ENCODE data around the gene FAP.

The FAP gene

GRCh38 chr2:162232027-162232426 is 11.2 kb downstream of the FAP start:
- Histone ChIP-seq H3K4me1 (peaks cover 0 to 7% (median 0%) of the 10 kb centered on the region in 10 experiments; a peak in 2 of 20 replicates), H4K20me1 (no peaks in the 10 kb centered on the region), H3K9ac (no peak overlapping the region), H3K36me3 (no peaks in the 10 kb centered on the region), H3K4me2 (no peak overlapping the region), H3K27ac (no peak overlapping the region), H3K9me3 (replicated peaks in 1 of 11) (peaks cover 0 to 12% (median 6%) of the 10 kb centered on the region in 11 experiments; a peak in 11 of 22 replicates), H3K4me3 (no peak overlapping the region), H3K27me3 (no peaks in the 10 kb centered on the region)
- TF ChIP-seq Cebpa-rat (IDR thresholded peaks at IDR 0.05), result no peak

DNA sequence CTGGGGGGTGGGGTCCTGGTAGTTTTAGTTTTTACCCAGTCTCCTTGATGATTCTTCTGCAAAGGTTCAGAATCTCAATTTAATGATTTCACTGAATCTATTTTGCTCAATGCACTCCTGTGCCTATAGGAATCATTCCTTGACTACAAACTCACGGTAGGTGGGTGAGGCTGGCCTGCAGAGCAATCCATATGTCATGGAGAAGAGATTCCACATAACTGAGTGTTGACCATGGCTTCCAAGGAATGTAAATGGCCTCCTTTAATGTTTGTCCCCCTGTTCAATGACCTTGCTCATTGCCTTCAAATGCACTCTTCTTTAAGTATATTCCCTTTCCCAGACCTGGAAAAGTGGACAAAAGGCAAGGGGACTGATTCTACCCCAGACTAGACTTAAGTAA is 12.5 kb downstream of the FAP start:
- no peak for TF ChIP-seq Cebpa-rat (IDR thresholded peaks at IDR 0.05)
- no peak overlapping the region for H3K27ac ChIP-seq

DNA sequence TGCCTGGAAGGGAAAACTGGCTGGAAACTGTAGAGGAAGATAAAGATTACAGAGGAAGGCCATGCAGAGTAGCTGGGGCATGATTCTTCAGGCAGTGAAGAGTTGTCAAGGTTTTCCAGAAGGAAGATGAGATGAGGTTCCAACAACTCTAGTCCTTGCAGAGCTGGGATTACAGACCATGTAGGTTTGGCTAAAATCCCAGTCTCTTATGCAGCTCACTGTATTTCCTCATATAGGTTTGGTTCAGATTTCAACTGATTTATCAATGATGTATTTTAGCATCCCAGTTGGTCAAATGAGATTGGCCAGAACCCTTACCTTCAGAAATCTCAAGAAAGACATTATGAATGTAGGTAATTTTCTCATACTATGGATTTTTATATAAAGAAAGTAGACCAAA is 16.4 kb downstream of the FAP start:
- H3K9ac ChIP-seq, result no peak overlapping the region
- 0 out of 20 replicates have a peak, but pooled peaks cover 0 to 5% (median 0%) of the 10 kb centered on the region in 10 experiments for H3K4me1 ChIP-seq
- no peak overlapping the region for H3K27ac ChIP-seq
- H3K4me3 ChIP-seq, result no peak overlapping the region
- H3K27me3 ChIP-seq, result no peaks in the 10 kb centered on the region
- TF ChIP-seq Cebpa-rat (IDR thresholded peaks at IDR 0.05), result no peak
- H3K9me3 ChIP-seq (replicated peaks in 1 of 11), result no peaks in the 10 kb centered on the region
- no peaks in the 10 kb centered on the region for H4K20me1 ChIP-seq
- H3K36me3 ChIP-seq, result no peaks in the 10 kb centered on the region
- no peak overlapping the region for H3K4me2 ChIP-seq

More for the DNA sequence above, 12.5 kb downstream of the FAP start:
- Histone ChIP-seq H4K20me1 (no peaks in the 10 kb centered on the region), H3K4me1 (peaks cover 0 to 7% (median 0%) of the 10 kb centered on the region in 10 experiments; a peak in 2 of 20 replicates), H3K27me3 (no peaks in the 10 kb centered on the region), H3K4me2 (no peak overlapping the region), H3K9me3 (replicated peaks in 1 of 11) (peaks cover 0 to 12% (median 6%) of the 10 kb centered on the region in 11 experiments; a peak in 11 of 22 replicates), H3K9ac (no peak overlapping the region), H3K36me3 (no peaks in the 10 kb centered on the region), H3K4me3 (no peak overlapping the region)

DNA sequence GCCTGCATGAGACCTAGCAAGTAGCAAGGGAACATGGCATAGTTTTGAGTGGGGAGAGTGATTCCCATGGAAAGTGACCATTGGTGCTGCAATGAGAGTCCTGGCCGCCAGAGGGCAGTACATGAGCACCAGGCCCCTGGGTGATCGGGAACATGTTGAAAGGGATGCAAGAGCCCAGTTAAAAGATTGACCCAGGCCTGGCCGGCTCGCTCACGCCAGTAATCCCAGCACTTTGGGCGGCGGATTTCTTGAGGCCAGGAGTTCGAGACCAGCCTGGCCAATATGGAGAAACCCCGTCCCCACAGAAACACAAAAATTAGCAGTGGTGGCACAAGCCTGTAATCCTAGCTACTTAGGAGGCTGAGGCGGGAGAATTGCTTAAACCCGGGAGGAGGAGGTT is 22.2 kb downstream of the FAP start:
- no peak overlapping the region for H3K9ac ChIP-seq
- H3K27ac ChIP-seq, result no peak overlapping the region
- no peak for TF ChIP-seq Cebpa-rat (IDR thresholded peaks at IDR 0.05)
- no peak overlapping the region for H3K4me3 ChIP-seq
- H3K27me3 ChIP-seq, result no peaks in the 10 kb centered on the region
- no peaks in the 10 kb centered on the region for H3K9me3 ChIP-seq (replicated peaks in 1 of 11)
- 0 out of 20 replicates have a peak, but pooled peaks cover 0 to 5% (median 0%) of the 10 kb centered on the region in 10 experiments for H3K4me1 ChIP-seq
- no peaks in the 10 kb centered on the region for H4K20me1 ChIP-seq
- no peak overlapping the region for H3K4me2 ChIP-seq
- H3K36me3 ChIP-seq, result no peaks in the 10 kb centered on the region

- Histone ChIP-seq H3K4me3 (no peak overlapping the region), H3K27me3 (no peaks in the 10 kb centered on the region), H3K4me1 (0 out of 20 replicates have a peak, but pooled peaks cover 0 to 5% (median 0%) of the 10 kb centered on the region in 10 experiments), H3K27ac (no peak overlapping the region), H3K36me3 (no peaks in the 10 kb centered on the region), H3K9me3 (replicated peaks in 1 of 11) (no peaks in the 10 kb centered on the region), H3K9ac (no peak overlapping the region), H4K20me1 (no peaks in the 10 kb centered on the region), H3K4me2 (no peak overlapping the region)
- TF ChIP-seq Cebpa-rat (IDR thresholded peaks at IDR 0.05), result no peak
Observed at GRCh38 chr2:162220368-162220767, 22.9 kb downstream of the FAP start.

- H3K27ac ChIP-seq, result no peak overlapping the region
- H3K4me3 ChIP-seq, result no peak overlapping the region
- H3K36me3 ChIP-seq, result no peaks in the 10 kb centered on the region
- TF ChIP-seq Cebpa-rat (IDR thresholded peaks at IDR 0.05), result no peak
- H3K27me3 ChIP-seq, result no peaks in the 10 kb centered on the region
- H3K4me1 ChIP-seq, result 0 out of 20 replicates have a peak, but pooled peaks cover 0 to 5% (median 0%) of the 10 kb centered on the region in 10 experiments
- no peak overlapping the region for H3K4me2 ChIP-seq
- H4K20me1 ChIP-seq, result no peaks in the 10 kb centered on the region
- H3K9ac ChIP-seq, result no peak overlapping the region
- H3K9me3 ChIP-seq (replicated peaks in 1 of 11), result no peaks in the 10 kb centered on the region
Observed at GRCh38 chr2:162219426-162219825, 23.8 kb downstream of the FAP start.

- Histone ChIP-seq H3K9ac (no peak overlapping the region), H3K27me3 (no peaks in the 10 kb centered on the region), H3K4me1 (0 out of 20 replicates have a peak, but pooled peaks cover 0 to 2% (median 0%) of the 10 kb centered on the region in 10 experiments), H3K27ac (no peak overlapping the region), H3K4me2 (no peak overlapping the region), H3K36me3 (no peaks in the 10 kb centered on the region), H3K4me3 (no peak overlapping the region), H4K20me1 (no peaks in the 10 kb centered on the region), H3K9me3 (replicated peaks in 1 of 11) (no peaks in the 10 kb centered on the region)
- no peak for TF ChIP-seq Cebpa-rat (IDR thresholded peaks at IDR 0.05)
Observed at GRCh38 chr2:162217598-162217997, 25.6 kb downstream of the FAP start.

- Histone ChIP-seq H4K20me1 (no peaks in the 10 kb centered on the region), H3K4me3 (no peak overlapping the region), H3K9ac (no peak overlapping the region), H3K27me3 (no peaks in the 10 kb centered on the region), H3K9me3 (replicated peaks in 1 of 11) (no peaks in the 10 kb centered on the region), H3K4me2 (no peak overlapping the region), H3K36me3 (no peaks in the 10 kb centered on the region), H3K4me1 (peaks cover 0 to 8% (median 0%) of the 10 kb centered on the region in 10 experiments; a peak in 2 of 20 replicates), H3K27ac (no peak overlapping the region)
- no peak for TF ChIP-seq Cebpa-rat (IDR thresholded peaks at IDR 0.05)
Observed at GRCh38 chr2:162215162-162215561, 28.1 kb downstream of the FAP start.

DNA sequence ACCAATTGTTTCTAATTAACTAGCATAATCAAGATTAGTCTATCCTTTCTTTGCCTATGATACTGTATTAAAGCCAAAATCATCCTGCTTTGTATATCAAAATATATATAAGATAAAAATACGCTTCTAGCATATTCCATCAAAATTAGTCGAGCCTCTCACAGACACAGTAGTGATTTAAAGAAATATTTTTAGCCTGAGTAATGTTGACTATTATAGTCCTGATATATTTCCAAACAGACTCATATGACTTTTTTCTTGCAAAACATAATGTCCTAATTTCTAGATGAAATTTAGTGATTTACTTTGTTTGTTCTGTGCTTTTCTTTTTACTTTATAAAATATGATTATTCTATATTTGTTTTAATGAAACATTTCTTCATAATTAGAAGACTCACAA is 30.9 kb downstream of the FAP start:
- no peaks in the 10 kb centered on the region for H4K20me1 ChIP-seq
- H3K9me3 ChIP-seq (replicated peaks in 1 of 11), result no peaks in the 10 kb centered on the region
- H3K9ac ChIP-seq, result no peak overlapping the region
- H3K4me1 ChIP-seq, result peaks cover 0 to 8% (median 0%) of the 10 kb centered on the region in 10 experiments; a peak in 2 of 20 replicates
- H3K36me3 ChIP-seq, result no peaks in the 10 kb centered on the region
- no peak overlapping the region for H3K4me2 ChIP-seq
- H3K4me3 ChIP-seq, result no peak overlapping the region
- no peaks in the 10 kb centered on the region for H3K27me3 ChIP-seq
- TF ChIP-seq Cebpa-rat (IDR thresholded peaks at IDR 0.05), result no peak
- no peak overlapping the region for H3K27ac ChIP-seq

GRCh38 chr2:162211732-162212131 is 31.5 kb downstream of the FAP start:
- Histone ChIP-seq H3K27ac (no peak overlapping the region), H3K4me2 (no peak overlapping the region), H3K36me3 (no peaks in the 10 kb centered on the region), H3K4me1 (peaks cover 0 to 8% (median 0%) of the 10 kb centered on the region in 10 experiments; a peak in 2 of 20 replicates), H3K9me3 (replicated peaks in 1 of 11) (no peaks in the 10 kb centered on the region), H3K9ac (no peak overlapping the region), H4K20me1 (no peaks in the 10 kb centered on the region), H3K4me3 (no peak overlapping the region), H3K27me3 (no peaks in the 10 kb centered on the region)
- TF ChIP-seq Cebpa-rat (IDR thresholded peaks at IDR 0.05), result no peak
